Adrenal gland (tissue), 5 donors: ENCODE data around the gene SLC7A9.

Experiments
- CTCF ChIP-seq, 6 experiments: fragments of 450-650 bp in 4 of 6; fragments of 200-600 bp in 2 of 6; sonication (generic) in 1 of 6; IDR thresholded peaks; 1 replicate in 5 of 6; 2 replicates in 1 of 6; pipeline versions ENCODE4 v1.5.1 to v1.8.0; 2016 to 2021; ENCODE audit warnings: antibody characterized with exemption in 6 of 6, mild to moderate bottlenecking in 2 of 6, moderate library complexity in 1 of 6
- POLR2A ChIP-seq, 2 donors: fragments of 450-650 bp; IDR thresholded peaks; one replicate each; pipeline ENCODE4 v1.6.1; 2017; ENCODE audit warnings: antibody characterized with exemption in 2 of 2, mild to moderate bottlenecking in 2 of 2, moderate library complexity in 1 of 2
- donor health status: DM: no; HTN: no; CAD: no.

GRCh38 chr19:32859591-32859990, 10.0 kb downstream of the SLC7A9 start:
- no peak for TF ChIP-seq CTCF (IDR thresholded peaks at IDR 0.05)
- TF ChIP-seq POLR2A (IDR thresholded peaks at IDR 0.05), result no peak
